ENCODE measurements around the gene TGM1. TPM values are rescaled to one million over a fixed set of nuclear protein-coding genes. Genes with fewer than 3 reads are reported as not detected.
A peak's percentile ranks its signal among the peaks of the same experiment; 100 is the strongest.

The TGM1 gene
- total and polyA plus RNA-seq, 7 experiments from 2014 or later = 4.8 to 12.9 (median 7.1) TPM; not detected in 2

DNA sequence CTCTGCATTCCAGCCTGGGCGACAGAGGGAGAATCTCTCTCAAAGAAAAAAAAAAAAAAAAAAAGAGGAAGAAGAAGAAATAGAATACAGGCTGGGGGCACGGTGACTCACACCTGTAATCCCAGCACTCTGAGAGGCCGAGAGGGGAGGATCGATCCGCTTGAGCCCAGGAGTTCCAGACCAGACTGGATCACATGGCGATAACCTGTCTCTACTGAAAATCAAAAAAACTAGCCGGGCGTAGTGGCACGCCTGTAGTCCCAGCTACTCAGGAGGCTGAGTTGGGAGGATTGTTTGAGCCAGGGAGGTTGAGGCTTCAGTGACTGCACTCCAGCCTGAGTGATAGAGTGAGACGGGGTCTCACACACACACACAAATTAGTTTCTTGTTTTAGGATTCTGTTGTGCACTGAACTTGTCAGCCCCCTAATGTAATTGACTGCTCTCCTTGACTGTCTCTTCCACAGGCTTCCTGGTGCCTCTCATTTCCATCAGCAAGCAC is 19.6 kb downstream of the TGM1 start:
- Mint-ChIP-seq H3K9me3 (peaks cover 0 to 1% (median 0%) of the 10 kb centered on the region in 11 donors), H3K27ac (peak overlapping the region; percentile 98 to 100 (median 100)), H3K4me1 (peaks cover 34 to 64% (median 58%) of the 10 kb centered on the region in 7 donors), H3K27me3 (no peaks in the 10 kb centered on the region), H3K36me3 (peaks cover 3 to 19% (median 6%) of the 10 kb centered on the region in 5 donors), H3K4me3 (peak overlapping the region; percentile 84 to 99 (median 98))
- ChIA-PET CTCF (interaction anchor here (0.6 to 7.9 kb wide), 20 partner anchors 8 to 261 kb away, joined by 3 to 140 read pairs (median 6); partner anchors contain the start of genes CHMP4A, CIDEB, DHRS1 and KHNYN), POLR2A (interaction anchor here (0.6 to 7.2 kb wide), 21 partner anchors 10 to 193 kb away, joined by 3 to 125 read pairs (median 8); partner anchors contain the start of genes CBLN3, CHMP4A, DHRS1 and GMPR2)
- Histone ChIP-seq H3K27ac (ENCODE audit: low read depth, low read length) (peak overlapping the region; percentile 98), H3K4me1 (ENCODE audit: control insufficient read depth in 2 of 2, insufficient read depth in 2 of 2, low read length in 2 of 2) (peaks cover 40 to 41% of the 10 kb centered on the region in 2 donors), H3K36me3 (ENCODE audit: control insufficient read depth in 2 of 3, insufficient read depth in 3 of 3, low read length in 3 of 3) (peaks cover 16 to 29% (median 20%) of the 10 kb centered on the region in 3 experiments), H3K4me3 (ENCODE audit: low read length) (peak overlapping the region; percentile 78), H3K27me3 (ENCODE audit: control insufficient read depth in 2 of 2, insufficient read depth in 2 of 2, low read length in 2 of 2) (no peaks in the 10 kb centered on the region), H3K9me3 (ENCODE audit: control insufficient read depth in 2 of 3, low read length in 3 of 3) (no peaks in the 10 kb centered on the region)
- DNase-seq (peak in 1 of 9 donors; percentile 30), ATAC-seq (no peak)
- intact Hi-C loops (cut with micrococcal nuclease) = loop anchor here (1.0 to 2.0 kb wide), 3 partner anchors 54 to 433 kb away; no protein-coding TSS in a partner anchor

DNA sequence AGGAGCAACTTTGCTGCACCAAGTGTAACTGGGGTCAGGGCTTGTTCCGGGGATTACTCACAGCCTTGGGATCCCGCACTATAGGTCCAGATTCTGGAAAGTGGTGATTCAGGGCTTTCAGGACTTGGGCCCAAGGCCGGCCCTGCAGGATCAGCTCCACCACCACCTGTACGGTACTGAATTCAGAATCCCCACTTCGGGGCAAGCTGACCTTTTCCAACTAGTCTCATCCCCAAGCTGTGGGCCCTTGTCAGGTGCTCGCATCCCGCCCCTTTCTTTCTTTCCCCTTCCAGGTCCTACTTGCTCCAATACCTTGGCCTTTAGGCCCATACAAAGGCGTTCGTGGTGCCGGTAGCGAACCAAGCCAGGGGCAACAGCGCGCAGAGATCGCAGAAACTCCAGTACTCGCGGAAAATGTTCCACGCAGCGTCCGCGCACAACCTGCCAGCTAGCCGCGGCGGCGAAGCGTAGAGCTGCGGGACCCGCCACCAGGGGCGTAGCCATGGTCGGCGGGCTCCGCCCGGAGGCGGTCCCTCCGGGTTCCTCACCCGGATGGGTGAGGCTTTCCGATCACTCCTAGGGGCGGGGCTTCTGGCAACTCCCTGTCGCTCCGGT is 21.0 kb downstream of the TGM1 start:
- Histone ChIP-seq H3K9me3 (ENCODE audit: control insufficient read depth in 2 of 3, low read length in 3 of 3) (no peaks in the 10 kb centered on the region), H3K27ac (ENCODE audit: low read depth, low read length) (peak overlapping the region; percentile 98), H3K4me3 (ENCODE audit: low read length) (peak overlapping the region; percentile 78), H3K36me3 (ENCODE audit: control insufficient read depth in 2 of 3, insufficient read depth in 3 of 3, low read length in 3 of 3) (peaks cover 16 to 43% (median 20%) of the 10 kb centered on the region in 3 experiments), H3K4me1 (ENCODE audit: control insufficient read depth in 2 of 2, insufficient read depth in 2 of 2, low read length in 2 of 2) (peaks cover 40 to 41% of the 10 kb centered on the region in 2 donors), H3K27me3 (ENCODE audit: control insufficient read depth in 2 of 2, insufficient read depth in 2 of 2, low read length in 2 of 2) (no peaks in the 10 kb centered on the region)
- DNase-seq (peak in 7 of 9 donors; percentile 94 to 98 (median 97)), ATAC-seq (peak; percentile 89)
- H3K4me3 Mint-ChIP-seq = peak overlapping the region; percentile 84 to 99 (median 98)
- peaks cover 3 to 29% (median 20%) of the 10 kb centered on the region in 5 donors for H3K36me3 Mint-ChIP-seq
- intact Hi-C loops (cut with micrococcal nuclease) = loop anchor here (1.0 to 2.0 kb wide), 15 partner anchors 10 to 435 kb away; partner anchors contain the start of genes DCAF11 (in 2 of the 2), GMPR2 (in 2 of the 2), IPO4 (in 2 of the 2) and IRF9 (in 2 of the 2)
- CTCF ChIA-PET = interaction anchor here (0.6 to 7.9 kb wide), 36 partner anchors 9 to 695 kb away, joined by 3 to 140 read pairs (median 5); partner anchors contain the start of genes CHMP4A, CIDEB, DCAF11 and DHRS1
- peaks cover 42 to 71% (median 62%) of the 10 kb centered on the region in 7 donors for H3K4me1 Mint-ChIP-seq
- no peaks in the 10 kb centered on the region for H3K27me3 Mint-ChIP-seq
- peak overlapping the region; percentile 98 to 100 (median 100) for H3K27ac Mint-ChIP-seq
- POLR2A ChIA-PET = interaction anchor here (0.7 to 7.2 kb wide), 45 partner anchors 8 to 1235 kb away, joined by 3 to 125 read pairs (median 6); partner anchors contain the start of genes ACIN1, C14orf119, CBLN3 and CHMP4A
- H3K9me3 Mint-ChIP-seq = peaks cover 0 to 1% (median 0%) of the 10 kb centered on the region in 11 donors

DNA sequence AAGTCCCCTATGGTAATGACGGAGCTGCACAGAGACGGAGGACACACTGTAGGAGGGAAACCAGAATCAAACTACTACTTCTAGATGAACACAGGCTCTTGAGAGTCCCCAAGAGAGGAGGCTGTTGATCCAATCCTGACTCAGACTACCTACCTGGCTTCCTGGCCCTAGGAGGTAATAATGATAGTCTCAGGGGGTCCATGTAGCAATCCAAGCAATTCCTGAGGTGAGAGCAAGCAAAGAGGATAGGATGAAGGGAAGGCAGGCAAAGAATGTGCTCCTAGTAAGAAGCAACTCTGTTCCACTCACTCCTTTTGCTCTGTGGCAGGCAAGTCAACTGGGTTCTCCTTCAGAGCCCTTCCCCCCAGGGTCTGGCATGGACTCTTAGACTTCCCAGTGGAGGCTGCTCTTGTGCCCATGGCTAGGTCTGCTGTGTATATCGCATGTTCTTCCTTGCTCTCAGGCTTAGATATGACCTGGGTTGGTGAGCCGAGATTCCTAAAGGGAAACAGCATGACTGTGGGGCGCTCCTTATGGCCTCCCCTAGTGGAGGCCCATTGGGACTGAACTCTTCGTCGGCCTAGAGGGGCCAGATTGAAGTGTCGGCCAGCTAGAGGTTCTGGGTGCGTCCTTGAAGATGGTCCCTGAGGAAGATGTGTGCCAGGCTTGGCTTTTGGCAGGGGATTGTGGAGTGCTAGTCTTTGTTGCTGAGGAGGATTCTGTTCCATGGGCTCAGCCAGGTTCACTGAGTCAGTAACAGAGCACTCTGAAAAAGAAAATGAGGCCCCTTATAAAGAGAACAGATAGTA is 22.7 kb downstream of the TGM1 start:
- H3K27me3 Mint-ChIP-seq = no peaks in the 10 kb centered on the region
- H3K27ac Mint-ChIP-seq = peak overlapping the region in 8 of 9 donors; percentile 51 to 100 (median 84)
- CTCF ChIA-PET = interaction anchor here (7.9 kb wide), 1 partner anchor 59 kb away, joined by 140 read pairs; the partner anchor contains the start of genes DHRS1 and NOP9
- H3K36me3 Mint-ChIP-seq = peaks cover 11 to 39% (median 32%) of the 10 kb centered on the region in 5 donors
- H3K4me3 Mint-ChIP-seq = peak overlapping the region; percentile 13 to 99 (median 87)
- Histone ChIP-seq H3K27me3 (ENCODE audit: control insufficient read depth in 2 of 2, insufficient read depth in 2 of 2, low read length in 2 of 2) (no peaks in the 10 kb centered on the region), H3K4me1 (ENCODE audit: control insufficient read depth in 2 of 2, insufficient read depth in 2 of 2, low read length in 2 of 2) (peaks cover 37 to 40% of the 10 kb centered on the region in 2 donors), H3K27ac (ENCODE audit: low read depth, low read length) (peak overlapping the region; percentile 98), H3K36me3 (ENCODE audit: control insufficient read depth in 2 of 3, insufficient read depth in 3 of 3, low read length in 3 of 3) (peaks cover 20 to 58% (median 26%) of the 10 kb centered on the region in 3 experiments), H3K4me3 (ENCODE audit: low read length) (no peak overlapping the region), H3K9me3 (ENCODE audit: control insufficient read depth in 2 of 3, low read length in 3 of 3) (no peaks in the 10 kb centered on the region)
- H3K4me1 Mint-ChIP-seq = peaks cover 52 to 85% (median 67%) of the 10 kb centered on the region in 7 donors
- ATAC-seq (no peak), DNase-seq (no peak)
- peaks cover 0 to 1% (median 0%) of the 10 kb centered on the region in 11 donors for H3K9me3 Mint-ChIP-seq
- intact Hi-C loops (cut with micrococcal nuclease) = no loop called here
- POLR2A ChIA-PET = interaction anchor here (2.5 to 7.2 kb wide), 9 partner anchors 7 to 190 kb away, joined by 15 to 125 read pairs (median 27); partner anchors contain the start of genes CBLN3, CHMP4A, CIDEB and DHRS1

DNA sequence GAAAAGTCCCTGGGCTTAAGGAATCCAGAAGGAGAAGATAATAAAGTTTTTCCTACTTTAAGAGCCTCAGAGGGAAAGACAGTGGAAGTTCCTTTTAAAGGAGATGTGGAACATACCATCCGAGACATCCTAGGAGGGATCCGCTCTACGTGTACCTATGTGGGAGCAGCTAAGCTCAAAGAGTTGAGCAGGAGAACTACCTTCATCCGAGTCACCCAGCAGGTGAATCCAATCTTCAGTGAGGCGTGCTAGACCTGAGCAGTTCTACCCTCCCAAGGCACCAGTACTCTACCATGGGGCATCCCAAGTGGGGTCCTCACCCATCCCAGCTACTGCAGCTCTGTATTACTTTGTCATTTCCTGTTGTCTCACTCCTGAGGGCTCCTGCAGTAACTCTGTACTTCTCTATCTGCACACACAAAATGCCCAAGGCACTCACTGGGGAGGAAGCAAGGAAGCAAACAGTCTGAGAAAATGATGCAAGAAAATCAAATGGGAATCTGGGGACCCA is 24.4 kb downstream of the TGM1 start:
- CTCF ChIA-PET = interaction anchor here (1.5 kb wide), 1 partner anchor 61 kb away, joined by 4 read pairs; the partner anchor contains the start of genes DHRS1 and NOP9
- no peak for ATAC-seq
- H3K27me3 ChIP-seq (ENCODE audit: control insufficient read depth in 2 of 2, insufficient read depth in 2 of 2, low read length in 2 of 2) = no peaks in the 10 kb centered on the region
- POLR2A ChIA-PET = interaction anchor here (0.5 to 7.2 kb wide), 7 partner anchors 9 to 105 kb away, joined by 3 to 117 read pairs (median 4); partner anchors contain the start of genes CHMP4A, DHRS1, MDP1 and NOP9
- no peak overlapping the region for H3K4me3 ChIP-seq (ENCODE audit: low read length)
- no peak overlapping the region for H3K27ac ChIP-seq (ENCODE audit: low read depth, low read length)
- Mint-ChIP-seq H3K36me3 (peaks cover 11 to 46% (median 37%) of the 10 kb centered on the region in 5 donors), H3K27ac (peak overlapping the region; percentile 1 to 74 (median 55)), H3K27me3 (no peaks in the 10 kb centered on the region), H3K4me3 (peak overlapping the region; percentile 3 to 90 (median 34)), H3K4me1 (peaks cover 58 to 94% (median 75%) of the 10 kb centered on the region in 7 donors), H3K9me3 (peaks cover 0 to 1% (median 0%) of the 10 kb centered on the region in 11 donors)
- intact Hi-C loops (cut with micrococcal nuclease) = no loop called here
- DNase-seq = no peak
- H3K4me1 ChIP-seq (ENCODE audit: control insufficient read depth in 2 of 2, insufficient read depth in 2 of 2, low read length in 2 of 2) = peaks cover 32 to 46% of the 10 kb centered on the region in 2 donors
- H3K36me3 ChIP-seq (ENCODE audit: control insufficient read depth in 2 of 3, insufficient read depth in 3 of 3, low read length in 3 of 3) = peaks cover 20 to 58% (median 26%) of the 10 kb centered on the region in 3 experiments
- no peaks in the 10 kb centered on the region for H3K9me3 ChIP-seq (ENCODE audit: control insufficient read depth in 2 of 3, low read length in 3 of 3)

DNA sequence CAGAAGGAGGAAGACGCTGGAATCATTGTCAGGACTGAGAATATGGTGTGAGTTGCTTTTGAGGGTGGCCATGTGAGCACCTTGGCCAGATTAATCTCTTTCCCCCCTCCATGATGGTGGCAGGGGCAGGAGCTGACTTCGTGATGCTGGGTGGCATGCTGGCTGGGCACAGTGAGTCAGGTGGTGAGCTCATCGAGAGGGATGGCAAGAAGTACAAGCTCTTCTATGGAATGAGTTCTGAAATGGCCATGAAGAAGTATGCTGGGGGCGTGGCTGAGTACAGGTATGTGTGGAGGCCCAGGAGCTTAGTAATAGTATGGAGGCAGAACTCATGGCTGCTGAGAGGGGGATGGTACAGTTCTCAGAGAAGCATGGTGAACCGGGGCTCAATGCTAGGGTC is 24.9 kb downstream of the TGM1 start:
- peaks cover 0 to 1% (median 0%) of the 10 kb centered on the region in 11 donors for H3K9me3 Mint-ChIP-seq
- H3K4me3 Mint-ChIP-seq = peak overlapping the region in 6 of 10 donors; percentile 3 to 90 (median 34)
- H3K27me3 Mint-ChIP-seq = no peaks in the 10 kb centered on the region
- DNase-seq (no peak), ATAC-seq (no peak)
- H3K36me3 Mint-ChIP-seq = peaks cover 11 to 46% (median 37%) of the 10 kb centered on the region in 5 donors
- no peak overlapping the region for H3K27ac ChIP-seq (ENCODE audit: low read depth, low read length)
- peaks cover 27 to 46% of the 10 kb centered on the region in 2 donors for H3K4me1 ChIP-seq (ENCODE audit: control insufficient read depth in 2 of 2, insufficient read depth in 2 of 2, low read length in 2 of 2)
- H3K27me3 ChIP-seq (ENCODE audit: control insufficient read depth in 2 of 2, insufficient read depth in 2 of 2, low read length in 2 of 2) = no peaks in the 10 kb centered on the region
- ChIA-PET POLR2A (interaction anchor here (0.6 to 7.2 kb wide), 7 partner anchors 10 to 192 kb away, joined by 3 to 117 read pairs (median 4); partner anchors contain the start of genes CHMP4A, MDP1 and RABGGTA), CTCF (interaction anchor here (1.5 kb wide), 1 partner anchor 61 kb away, joined by 4 read pairs; the partner anchor contains the start of genes DHRS1 and NOP9)
- H3K4me3 ChIP-seq (ENCODE audit: low read length) = no peak overlapping the region
- peaks cover 20 to 58% (median 26%) of the 10 kb centered on the region in 3 experiments for H3K36me3 ChIP-seq (ENCODE audit: control insufficient read depth in 2 of 3, insufficient read depth in 3 of 3, low read length in 3 of 3)
- peak overlapping the region; percentile 2 to 72 (median 55) for H3K27ac Mint-ChIP-seq
- intact Hi-C loops (cut with micrococcal nuclease) = no loop called here
- H3K9me3 ChIP-seq (ENCODE audit: control insufficient read depth in 2 of 3, low read length in 3 of 3) = no peaks in the 10 kb centered on the region
- peaks cover 60 to 94% (median 77%) of the 10 kb centered on the region in 7 donors for H3K4me1 Mint-ChIP-seq
